Testis (tissue), 5 donors: ENCODE data around the gene HLA-DMB. TPM values are rescaled to one million over a fixed set of nuclear protein-coding genes. Genes with fewer than 3 reads are reported as not detected.
A peak's percentile ranks its signal among the peaks of the same experiment; 100 is the strongest.

ENCODE experiments used
- DNase-seq: peaks from one replicate; pipeline ENCODE4 v3.0.0-alpha.2; 2019
- H3K27ac ChIP-seq, 2 donors: fragments of 200-600 bp; sonication (generic); one replicate each; pipeline ENCODE4 v1.5.1; 2019
- H3K27me3 ChIP-seq: fragments of 200-600 bp; sonication (generic); one replicate; pipeline ENCODE4 v1.5.1; 2019
- H3K36me3 ChIP-seq: fragments of 200-600 bp; sonication (generic); one replicate; pipeline ENCODE4 v1.5.1; 2017; ENCODE audit warnings: low read depth; ENCODE audit errors: missing control alignments
- H3K4me1 ChIP-seq: fragments of 200-600 bp; sonication (generic); one replicate; pipeline ENCODE4 v1.5.1; 2019
- H3K4me3 ChIP-seq, 2 donors: fragments of 200-600 bp; sonication (generic); one replicate each; pipeline ENCODE4 v1.5.1; 2017 to 2019
- H3K9me3 ChIP-seq: fragments of 200-600 bp; sonication (generic); one replicate; pipeline ENCODE4 v1.5.1; 2017
- CTCF ChIP-seq, 3 experiments: fragments of 450-650 bp in 2 of 3; fragments of 200-600 bp in 1 of 3; sonication (generic) in 1 of 3; IDR thresholded peaks; one replicate each; pipeline ENCODE4 v1.5.1; 2016 to 2019; ENCODE audit warnings: antibody characterized with exemption in 3 of 3, mild to moderate bottlenecking in 2 of 3, moderate library complexity in 1 of 3
- POLR2A ChIP-seq: fragments of 450-650 bp; IDR thresholded peaks from one replicate; pipeline ENCODE4 v1.6.1; 2017; ENCODE audit warnings: antibody characterized with exemption, mild to moderate bottlenecking, moderate library complexity
- whole genome bisulfite sequencing, 2 donors: methylation state at CpG; one replicate each; pipeline ENCODE4 v1.1.5; 2018; 5-methylcytosine and 5-hydroxymethylcytosine counted together
- intact Hi-C: fragments of 100-400 bp; cut with DNase I; formaldehyde crosslinking; loops from one replicate; pipeline ENCODE4 v1.15.1; 2023; ENCODE audit warnings: low total_unique reads
- long read RNA-seq, 2 donors: transcript quantifications; one replicate each; lab custom pipeline, GENCODE V29; 2026
- polyA plus RNA-seq: library from polyadenylated mRNA; stranded (reverse); fragments of 350-450 nt; fragmentation: Illumina TruSeq; extraction: RNeasy Lipid Tissue Mini Kit (QIAGEN cat#74804); gene quantifications from one replicate; pipeline ENCODE4 v1.2.3, GENCODE V29; 2014; ENCODE audit warnings: low read depth, low replicate concordance; ENCODE audit not compliant: insufficient read depth
- total RNA-seq, 2 donors: library from RNA; depleted of rRNA; stranded (reverse); fragments of >200 nt; gene quantifications; one replicate each; pipeline ENCODE4 v1.2.3, GENCODE V29; 2016

HLA-DMB gene
- total RNA-seq (1 to 10 TPM; 4.9 to 6.0 TPM), polyA plus RNA-seq (46.1 TPM)
- long read RNA-seq, donor 1, full-length matches to known transcripts: 7 of 14 reads
- long read RNA-seq, donor 1, partial matches to known transcripts: 7 of 14 reads
- long read RNA-seq, donor 1, other reads (novel, unspliced or antisense): 0 of 14 reads
- long read RNA-seq, donor 2, full-length matches to known transcripts: 4 of 4 reads
- long read RNA-seq, donor 2, partial matches to known transcripts: 0 of 4 reads
- long read RNA-seq, donor 2, other reads (novel, unspliced or antisense): 0 of 4 reads

DNA sequence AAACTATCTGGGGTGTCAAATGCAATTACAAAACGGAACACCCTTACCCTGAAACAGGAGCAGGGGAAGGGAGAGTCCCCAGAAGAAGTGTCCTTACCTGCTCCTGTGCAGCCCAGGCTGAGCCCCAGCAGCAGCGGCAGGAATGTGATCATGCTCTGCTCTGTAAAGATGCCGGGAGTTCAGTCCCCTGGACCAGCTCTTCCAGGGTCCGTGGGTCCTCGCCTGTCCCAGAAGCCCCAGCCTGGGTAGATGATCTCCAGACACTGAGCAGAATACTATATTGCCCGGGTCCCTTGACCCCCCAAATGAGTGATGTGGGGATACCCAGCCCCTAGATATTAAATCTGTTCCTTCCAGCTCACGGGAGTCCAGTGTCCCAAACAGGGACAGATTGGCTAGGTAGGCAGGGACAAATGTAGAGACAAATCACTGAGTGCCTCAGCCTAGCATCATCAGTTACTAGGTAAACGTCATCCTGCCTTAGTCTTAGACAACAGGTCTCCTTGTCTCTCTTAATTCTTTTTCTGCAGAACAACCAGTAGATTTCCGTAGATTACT is at the start of gene HLA-DMB:
Gene HLA-DMB, minus strand, starts transcription at position 373 of the 558 bp plus-strand sequence. Its CDS starts 221 bp downstream, at position 152.
- H3K4me3 ChIP-seq: peak within 1 kb of the TSS; percentile 15 to 23
- no peaks in the 10 kb centered on the region for H3K27me3 ChIP-seq
- peak within 1 kb of the TSS; percentile 9 to 70 for H3K27ac ChIP-seq
- intact Hi-C loops: no loop called here
- no peaks in the 10 kb centered on the region for H3K36me3 ChIP-seq
- no peaks in the 10 kb centered on the region for H3K9me3 ChIP-seq
- DNase-seq: peak; percentile 65
- H3K4me1 ChIP-seq: peaks cover 3% of the 10 kb centered on the region
- no peak for TF ChIP-seq POLR2A
- TF ChIP-seq CTCF (IDR thresholded peaks at IDR 0.05): no peak
- WGBS, 2 donors: 26 to 50% methylated on average over 5 to 8 of the region's 9 CpGs

- DNase-seq: no peak
- Histone ChIP-seq H3K4me1 (no peaks in the 10 kb centered on the region), H3K27ac (no peak overlapping the region), H3K4me3 (no peak overlapping the region), H3K9me3 (no peaks in the 10 kb centered on the region), H3K27me3 (no peaks in the 10 kb centered on the region), H3K36me3 (no peaks in the 10 kb centered on the region)
- no peak for TF ChIP-seq CTCF (IDR thresholded peaks at IDR 0.05)
- no peak for TF ChIP-seq POLR2A
- WGBS, 2 donors: 88% methylated on average over 1 of the region's 1 CpG
- intact Hi-C loops: loop anchor here (10.0 kb wide), 2 partner anchors 55 to 105 kb away; no protein-coding TSS in a partner anchor
These were observed 48.5 kb upstream of the HLA-DMB start for GRCh38 chr6:32989368-32989767.

GRCh38 chr6:32984622-32985389 is 44.0 kb upstream of the HLA-DMB start:
- 23 to 27% methylated on average over 9 of the region's 9 CpGs for WGBS, 2 donors
- intact Hi-C loops: loop anchor here (10.0 kb wide), 2 partner anchors 50 to 100 kb away; no protein-coding TSS in a partner anchor
- no peak for TF ChIP-seq POLR2A
- peak; percentile 65 to 78 (median 69) for TF ChIP-seq CTCF (IDR thresholded peaks at IDR 0.05)
- peak; percentile 96 for DNase-seq
- Histone ChIP-seq H3K9me3 (no peaks in the 10 kb centered on the region), H3K36me3 (no peaks in the 10 kb centered on the region), H3K27me3 (no peaks in the 10 kb centered on the region), H3K27ac (no peak overlapping the region), H3K4me1 (no peaks in the 10 kb centered on the region), H3K4me3 (no peak overlapping the region)

- Histone ChIP-seq H3K4me3 (no peak overlapping the region), H3K36me3 (peaks cover 2% of the 10 kb centered on the region), H3K4me1 (no peaks in the 10 kb centered on the region), H3K27ac (no peak overlapping the region), H3K9me3 (no peaks in the 10 kb centered on the region), H3K27me3 (no peaks in the 10 kb centered on the region)
- no peak for DNase-seq
- WGBS, 2 donors: 41 to 46% methylated on average over 3 of the region's 3 CpGs
- TF ChIP-seq POLR2A (no peak), CTCF (IDR thresholded peaks at IDR 0.05) (no peak)
- intact Hi-C loops: loop anchor here (10.0 kb wide), 2 partner anchors 49 to 99 kb away; no protein-coding TSS in a partner anchor
These were observed 43.3 kb upstream of the HLA-DMB start for GRCh38 chr6:32983964-32984621.
